WTC11 (cell line): ENCODE measurements around the gene IQGAP2. TPM values are rescaled to one million over a fixed set of nuclear protein-coding genes. Genes with fewer than 3 reads are reported as not detected.

Source experiments
- ATAC-seq: fragments of 200-7000 bp; cut with Tn5 transposase; 2 replicates; pipeline ENCODE4 v1.10.0; 2021; ENCODE audit warnings: mild to moderate bottlenecking, moderate library complexity
- CTCF ChIA-PET: fragments of 300-600 bp; sonication (Branson Sonifier 250); formaldehyde crosslinking; loops from one replicate; lab custom pipeline; 2021; ENCODE audit warnings: antibody characterized with exemption; lab: Charles Lee
- POLR2A ChIA-PET: fragments of 350-600 bp; sonication (Branson Sonifier 250); formaldehyde crosslinking; loops from one replicate; lab custom pipeline; 2021; ENCODE audit warnings: antibody characterized with exemption; lab: Charles Lee
- DNase-seq: peaks from one replicate; pipeline ENCODE4 v3.0.0; 2021; ENCODE audit warnings: low spot score
- H3K27ac Mint-ChIP-seq: 2 replicates; pipeline ENCODE4 v1.8.0; 2021; ENCODE audit warnings: mixed read lengths
- H3K27me3 Mint-ChIP-seq: 2 replicates; pipeline ENCODE4 v1.8.0; 2021; ENCODE audit warnings: low read depth, mild to moderate bottlenecking, moderate library complexity, mixed read lengths
- H3K36me3 Mint-ChIP-seq: 2 replicates; pipeline ENCODE4 v1.8.0; 2021; ENCODE audit warnings: mixed read lengths
- H3K4me1 Mint-ChIP-seq: 2 replicates; pipeline ENCODE4 v1.8.0; 2022; ENCODE audit warnings: mixed read lengths
- H3K4me3 Mint-ChIP-seq: 2 replicates; pipeline ENCODE4 v1.8.0; 2021; ENCODE audit warnings: mild to moderate bottlenecking, moderate library complexity, mixed read lengths
- H3K9me3 Mint-ChIP-seq: 2 replicates; pipeline ENCODE4 v1.8.0; 2021; ENCODE audit warnings: mixed read lengths
- E2F1 ChIP-seq: sonication (generic); formaldehyde crosslinking; IDR thresholded peaks from 2 replicates; pipeline ENCODE4 v1.8.0; 2022; ENCODE audit warnings: mild to moderate bottlenecking, missing genetic modification reagents
- GABPB1 ChIP-seq: sonication (generic); formaldehyde crosslinking; IDR thresholded peaks from 2 replicates; pipeline ENCODE4 v1.8.1; 2023; ENCODE audit warnings: mild to moderate bottlenecking, missing genetic modification reagents
- GRHL2 ChIP-seq: fragments of 250-450 bp; sonication (Bioruptor Pico); IDR thresholded peaks from 2 replicates; pipeline ENCODE4 v1.8.0; 2022; ENCODE audit warnings: mild to moderate bottlenecking, moderate library complexity; ENCODE audit not compliant: insufficient replicate concordance, severe bottlenecking
- GTF2I ChIP-seq: fragments of 250-450 bp; sonication (Bioruptor Pico); conservative IDR thresholded peaks from 2 replicates; pipeline ENCODE4 v1.4.0; 2021; ENCODE audit warnings: mild to moderate bottlenecking
- MXD4 ChIP-seq: fragments of 250-450 bp; sonication (Bioruptor Pico); IDR thresholded peaks from 2 replicates; pipeline ENCODE4 v1.8.0; 2021; ENCODE audit warnings: mild to moderate bottlenecking, moderate library complexity, borderline replicate concordance
- NFYB ChIP-seq: sonication (generic); formaldehyde crosslinking; conservative IDR thresholded peaks from 2 replicates; pipeline ENCODE4 v1.8.0; 2022; ENCODE audit warnings: low read depth, missing genetic modification reagents
- NR2C2 ChIP-seq: sonication (generic); formaldehyde crosslinking; IDR thresholded peaks from 2 replicates; pipeline ENCODE4 v1.8.0; 2022; ENCODE audit warnings: mild to moderate bottlenecking, missing genetic modification reagents
- USF2 ChIP-seq: sonication (generic); formaldehyde crosslinking; IDR thresholded peaks from 2 replicates; pipeline ENCODE4 v1.8.1; 2023; ENCODE audit warnings: mild to moderate bottlenecking, missing genetic modification reagents, moderate library complexity
- ZBTB21 ChIP-seq: sonication (generic); formaldehyde crosslinking; IDR thresholded peaks from 2 replicates; pipeline ENCODE4 v1.8.1; 2023; ENCODE audit warnings: mild to moderate bottlenecking, missing genetic modification reagents, borderline replicate concordance
- ZNF121 ChIP-seq: sonication (generic); formaldehyde crosslinking; IDR thresholded peaks from 2 replicates; pipeline ENCODE4 v1.8.0; 2023; ENCODE audit warnings: missing genetic modification reagents
- ZNF232 ChIP-seq: sonication (generic); formaldehyde crosslinking; IDR thresholded peaks from 2 replicates; pipeline ENCODE4 v1.8.0; 2022; ENCODE audit warnings: mild to moderate bottlenecking, missing genetic modification reagents
- ZNF396 ChIP-seq: fragments of 250-450 bp; sonication (Bioruptor Pico); IDR thresholded peaks from 2 replicates; pipeline ENCODE4 v1.8.0; 2021; ENCODE audit warnings: mild to moderate bottlenecking, moderate library complexity, borderline replicate concordance
- ZNF532 ChIP-seq: fragments of 250-450 bp; sonication (Bioruptor Pico); IDR thresholded peaks from 2 replicates; pipeline ENCODE4 v1.9.0; 2021; ENCODE audit warnings: mild to moderate bottlenecking, borderline replicate concordance
- ZNF671 ChIP-seq: fragments of 250-450 bp; sonication (Bioruptor Pico); IDR thresholded peaks from 2 replicates; pipeline ENCODE4 v1.8.0; 2021; ENCODE audit warnings: mild to moderate bottlenecking
- total RNA-seq: library from RNA; stranded (reverse); gene quantifications from 3 replicates; pipeline ENCODE4 v1.2.3, GENCODE V29; 2021

Gene IQGAP2
- total RNA-seq, 1 experiment from 2014 or later: 70.6 TPM

GRCh38 chr5:76402251-76402885 lies 717 bp upstream of the IQGAP2 start:
- ATAC-seq (peak; percentile 26), DNase-seq (peak; percentile 61)
- TF ChIP-seq NR2C2 (CRISPR knock-in tag): no peak
- TF ChIP-seq GTF2I (CRISPR knock-in tag): 0 out of 2 replicates have a peak, but pooled peaks have one; percentile 18
- TF ChIP-seq ZNF121 (CRISPR knock-in tag): peak; percentile 97
- TF ChIP-seq ZBTB21: no peak
- TF ChIP-seq ZNF396 (CRISPR knock-in tag): no peak
- H3K4me3 Mint-ChIP-seq: peak overlapping the region; percentile 90
- H3K9me3 Mint-ChIP-seq: no peaks in the 10 kb centered on the region
- H3K4me1 Mint-ChIP-seq: peaks cover 50% of the 10 kb centered on the region
- no peaks in the 10 kb centered on the region; the same call in 1 of the 2 replicates for H3K27me3 Mint-ChIP-seq
- no peaks in the 10 kb centered on the region for H3K36me3 Mint-ChIP-seq
- ChIA-PET CTCF (interaction anchor here (0.6 to 5.1 kb wide), 20 partner anchors 10 to 417 kb away, joined by 3 to 71 read pairs (median 5); partner anchors contain the start of gene F2RL1), POLR2A (interaction anchor here (0.6 kb wide), 1 partner anchor 123 kb away, joined by 3 read pairs; no protein-coding TSS in a partner anchor)
- peak overlapping the region; percentile 92 for H3K27ac Mint-ChIP-seq

- no peaks in the 10 kb centered on the region for H3K36me3 Mint-ChIP-seq
- no peak overlapping the region for H3K27ac Mint-ChIP-seq
- H3K9me3 Mint-ChIP-seq: no peaks in the 10 kb centered on the region
- ATAC-seq (peak; percentile 83), DNase-seq (peak; percentile 89)
- ChIA-PET CTCF (interaction anchor here (0.6 to 5.1 kb wide), 51 partner anchors 8 to 416 kb away, joined by 3 to 71 read pairs (median 5); partner anchors contain the start of gene F2RL1), POLR2A (interaction anchor here (0.7 to 1.3 kb wide), 4 partner anchors 22 to 144 kb away, joined by 3 to 4 read pairs (median 3); no protein-coding TSS in a partner anchor)
- peaks cover 50% of the 10 kb centered on the region for H3K4me1 Mint-ChIP-seq
- H3K27me3 Mint-ChIP-seq: no peaks in the 10 kb centered on the region; the same call in 1 of the 2 replicates
- peak overlapping the region; percentile 90 for H3K4me3 Mint-ChIP-seq
- TF ChIP-seq ZNF671 (CRISPR knock-in tag): no peak
- TF ChIP-seq USF2 (CRISPR knock-in tag): peak; percentile 29; the same call in 1 of the 2 replicates
- TF ChIP-seq NFYB (CRISPR knock-in tag): no peak
- no peak for TF ChIP-seq MXD4 (CRISPR knock-in tag)
Measured at GRCh38 chr5:76403766-76404222, 709 bp downstream of the IQGAP2 start.

GRCh38 chr5:76404223-76405211 lies 1.4 kb downstream of the IQGAP2 start:
- TF ChIP-seq E2F1 (CRISPR knock-in tag) (no peak), ZNF232 (CRISPR knock-in tag) (0 out of 2 replicates have a peak, but pooled peaks have one; percentile 8), ZNF532 (peak; percentile 60; the same call in 1 of the 2 replicates), GRHL2 (CRISPR knock-in tag) (no peak), GABPB1 (CRISPR knock-in tag) (peak; percentile 75; the same call in 1 of the 2 replicates)
- DNase-seq (no peak), ATAC-seq (peak; percentile 3; the same call in 1 of the 2 replicates)
- ChIA-PET POLR2A (interaction anchor here (0.7 to 1.3 kb wide), 4 partner anchors 22 to 144 kb away, joined by 3 to 4 read pairs (median 3); no protein-coding TSS in a partner anchor), CTCF (interaction anchor here (0.6 to 5.1 kb wide), 45 partner anchors 7 to 415 kb away, joined by 3 to 71 read pairs (median 5); partner anchors contain the start of gene F2RL1)
- H3K27ac Mint-ChIP-seq: no peak overlapping the region
- no peaks in the 10 kb centered on the region; the same call in 1 of the 2 replicates for H3K27me3 Mint-ChIP-seq
- no peaks in the 10 kb centered on the region for H3K9me3 Mint-ChIP-seq
- H3K36me3 Mint-ChIP-seq: no peaks in the 10 kb centered on the region
- H3K4me1 Mint-ChIP-seq: peaks cover 51% of the 10 kb centered on the region
- H3K4me3 Mint-ChIP-seq: peak overlapping the region; percentile 90
